Measurements from ENCODE around the gene FGD2.

FGD2 gene

GRCh38 chr6:37018198-37019064 lies 13.0 kb downstream of the FGD2 start:
- peak; percentile 93 for DNase-seq (ENCODE audit: low spot score)

GRCh38 chr6:37019065-37019450 lies 13.6 kb downstream of the FGD2 start:
- DNase-seq (ENCODE audit: low spot score) = no peak

- no peak for DNase-seq (ENCODE audit: low spot score)
These were observed 14.9 kb downstream of the FGD2 start for GRCh38 chr6:37020381-37020780.

- no peak for DNase-seq (ENCODE audit: low spot score)
These were observed 15.4 kb downstream of the FGD2 start for GRCh38 chr6:37020812-37021211.

- DNase-seq (ENCODE audit: low spot score) = peak; percentile 46
These were observed 16.1 kb downstream of the FGD2 start for GRCh38 chr6:37021356-37022129.

- DNase-seq (ENCODE audit: low spot score) = no peak
These were observed 16.8 kb downstream of the FGD2 start for GRCh38 chr6:37022135-37022863.

GRCh38 chr6:37024656-37025337 lies 19.3 kb downstream of the FGD2 start:
- peak; percentile 36 for DNase-seq (ENCODE audit: low spot score)

GRCh38 chr6:37025621-37026466 lies 20.4 kb downstream of the FGD2 start:
- DNase-seq (ENCODE audit: low spot score) = no peak

GRCh38 chr6:37027036-37027720 lies 21.7 kb downstream of the FGD2 start:
- no peak for DNase-seq (ENCODE audit: low spot score)

- no peak for DNase-seq (ENCODE audit: low spot score)
These were observed 22.5 kb downstream of the FGD2 start for GRCh38 chr6:37027811-37028469.

- DNase-seq (ENCODE audit: low spot score) = peak; percentile 81
These were observed 24.0 kb downstream of the FGD2 start for GRCh38 chr6:37029249-37029971.

- DNase-seq (ENCODE audit: low spot score) = no peak
These were observed 25.1 kb downstream of the FGD2 start for GRCh38 chr6:37030599-37030998.

GRCh38 chr6:37032239-37032638 lies 26.8 kb downstream of the FGD2 start:
- no peak for DNase-seq (ENCODE audit: low spot score)

- DNase-seq (ENCODE audit: low spot score) = no peak
These were observed 27.8 kb downstream of the FGD2 start for GRCh38 chr6:37033255-37033654.

- DNase-seq (ENCODE audit: low spot score) = no peak
These were observed 28.7 kb downstream of the FGD2 start for GRCh38 chr6:37033819-37034795.

- no peak for DNase-seq (ENCODE audit: low spot score)
These were observed 30.7 kb downstream of the FGD2 start for GRCh38 chr6:37036146-37036545.

GRCh38 chr6:37038292-37039198 lies 33.1 kb downstream of the FGD2 start:
- DNase-seq (ENCODE audit: low spot score) = no peak

All from AG08396 (cell line).